ENCODE results near the gene PNMA8B. TPM values are rescaled to one million over a fixed set of nuclear protein-coding genes. Genes with fewer than 3 reads are reported as not detected.

The PNMA8B gene
- total and polyA plus RNA-seq, 2 donors (not counting 3 experiments of a cell fraction or from before 2014, with no cell fraction given), result 0.11 TPM; not detected in 1

DNA sequence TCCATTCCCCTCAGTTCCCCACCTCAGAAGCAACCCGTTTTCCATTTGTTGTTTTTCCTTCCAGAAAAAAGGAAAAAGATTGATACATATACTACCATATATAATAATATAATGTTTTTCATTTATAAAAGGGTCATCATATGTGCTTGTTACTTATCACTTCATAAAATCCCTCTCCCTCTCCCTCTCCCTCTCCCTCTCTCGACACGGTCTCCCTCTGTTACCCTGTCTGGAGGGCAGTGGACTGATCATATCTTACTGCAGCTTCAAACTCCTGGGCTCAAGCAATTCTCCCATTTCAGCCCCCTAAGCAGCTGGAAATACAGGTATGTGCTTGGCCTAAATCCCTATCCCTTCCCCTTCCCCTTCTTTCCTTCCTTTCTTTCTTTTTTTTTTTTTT lies 41.4 kb downstream of the PNMA8B start:
- Histone ChIP-seq H3K4me1 (ENCODE audit: control insufficient read depth, extremely low read depth, insufficient read depth, low read length) (no peaks in the 10 kb centered on the region), H3K27me3 (ENCODE audit: control insufficient read depth in 2 of 2, insufficient read depth in 2 of 2, low read length in 2 of 2) (peaks cover 2 to 9% of the 10 kb centered on the region in 2 experiments), H3K4me2 (ENCODE audit: insufficient read depth, low read length) (no peak overlapping the region), H3K9me3 (replicated peaks; ENCODE audit: control insufficient read depth, insufficient read depth, low read length) (no peaks in the 10 kb centered on the region), H3K9me1 (replicated peaks; ENCODE audit: control insufficient read depth, extremely low read depth, insufficient read depth, low read length) (no peaks in the 10 kb centered on the region), H3K9ac (replicated peaks; ENCODE audit: extremely low read depth, insufficient read depth, low read length) (no peak overlapping the region), H3K4me3 (replicated peaks in 1 of 3; ENCODE audit: insufficient read depth in 1 of 3, low read depth in 1 of 3, low read length in 3 of 3) (no peak overlapping the region), H3K27ac (ENCODE audit: insufficient read depth, low read depth, low read length) (no peak overlapping the region), H3K79me2 (ENCODE audit: control insufficient read depth, insufficient read depth, low read length) (no peaks in the 10 kb centered on the region), H4K20me1 (replicated peaks; ENCODE audit: control insufficient read depth, extremely low read depth, insufficient read depth, low read length) (no peaks in the 10 kb centered on the region), H3K36me3 (ENCODE audit: control insufficient read depth in 2 of 2, extremely low read depth in 1 of 2, insufficient read depth in 2 of 2, low read length in 2 of 2) (no peaks in the 10 kb centered on the region), H2AFZ (ENCODE audit: low read depth, low read length) (no peak overlapping the region)
- TF ChIP-seq FOS (IDR thresholded peaks at IDR 0.05; ENCODE audit: borderline replicate concordance, insufficient read depth, low read length) (no peak), POLR2AphosphoS5 (IDR thresholded peaks at IDR 0.05; ENCODE audit: insufficient read depth, low read depth, low read length) (no peak), CTCF (IDR thresholded peaks at IDR 0.05; ENCODE audit: extremely low read depth in 1 of 2, insufficient read depth in 1 of 2, low read depth in 1 of 2, low read length in 2 of 2) (no peak), EZH2 (IDR thresholded peaks at IDR 0.05; ENCODE audit: borderline replicate concordance, low read depth, low read length, severe bottlenecking) (no peak), MAX (IDR thresholded peaks at IDR 0.05; ENCODE audit: insufficient read depth, insufficient read length) (no peak), MYC (IDR thresholded peaks at IDR 0.05; ENCODE audit: low read depth, low read length) (no peak), JUN (IDR thresholded peaks at IDR 0.05; ENCODE audit: borderline replicate concordance, insufficient read depth, insufficient read length, low read depth) (no peak), POLR2A (IDR thresholded peaks at IDR 0.05; ENCODE audit: low read depth, low read length) (no peak), GATA2 (IDR thresholded peaks at IDR 0.05; ENCODE audit: insufficient read depth, insufficient read length, low read depth, low read length) (no peak)
- dilution Hi-C loops (cut with MboI; ENCODE audit: extremely low pct_ligation_motif_present, low sequenced_read_pairs), result no loop called here
- no peak for FAIRE-seq
- CTCF ChIA-PET, result interaction anchor here (1.0 kb wide), 1 partner anchor 19 kb away, joined by 3 read pairs; no protein-coding TSS in a partner anchor
- no peak for DNase-seq (ENCODE audit: low read depth, low spot score)
- POLR2A ChIA-PET, result no interaction called here
- no TSS peak for BruUV-seq (replicated peaks)
- intact Hi-C loops (cut with micrococcal nuclease), result no loop called here

Data from endothelial cell of umbilical vein (primary cell).